ENCODE data around the gene ARID3A. TPM values are rescaled to one million over a fixed set of nuclear protein-coding genes. Genes with fewer than 3 reads are reported as not detected.
A peak's percentile ranks its signal among the peaks of the same experiment; 100 is the strongest.

Gene ARID3A
- total RNA-seq, 4 donors from 2014 or later = 1.3 to 22.0 (median 3.8) TPM

GRCh38 chr19:932648-933552 lies 7.1 kb downstream of the ARID3A start:
- H3K4me1 ChIP-seq = peaks cover 0 to 29% of the 10 kb centered on the region in 2 donors
- no peaks in the 10 kb centered on the region for H3K36me3 ChIP-seq
- TF ChIP-seq POLR2A (IDR thresholded peaks at IDR 0.05) = no peak
- TF ChIP-seq, protein P1, sequence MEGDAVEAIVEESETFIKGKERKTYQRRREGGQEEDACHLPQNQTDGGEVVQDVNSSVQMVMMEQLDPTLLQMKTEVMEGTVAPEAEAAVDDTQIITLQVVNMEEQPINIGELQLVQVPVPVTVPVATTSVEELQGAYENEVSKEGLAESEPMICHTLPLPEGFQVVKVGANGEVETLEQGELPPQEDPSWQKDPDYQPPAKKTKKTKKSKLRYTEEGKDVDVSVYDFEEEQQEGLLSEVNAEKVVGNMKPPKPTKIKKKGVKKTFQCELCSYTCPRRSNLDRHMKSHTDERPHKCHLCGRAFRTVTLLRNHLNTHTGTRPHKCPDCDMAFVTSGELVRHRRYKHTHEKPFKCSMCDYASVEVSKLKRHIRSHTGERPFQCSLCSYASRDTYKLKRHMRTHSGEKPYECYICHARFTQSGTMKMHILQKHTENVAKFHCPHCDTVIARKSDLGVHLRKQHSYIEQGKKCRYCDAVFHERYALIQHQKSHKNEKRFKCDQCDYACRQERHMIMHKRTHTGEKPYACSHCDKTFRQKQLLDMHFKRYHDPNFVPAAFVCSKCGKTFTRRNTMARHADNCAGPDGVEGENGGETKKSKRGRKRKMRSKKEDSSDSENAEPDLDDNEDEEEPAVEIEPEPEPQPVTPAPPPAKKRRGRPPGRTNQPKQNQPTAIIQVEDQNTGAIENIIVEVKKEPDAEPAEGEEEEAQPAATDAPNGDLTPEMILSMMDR (IDR thresholded peaks at IDR 0.05) = no peak
- peak overlapping the region; percentile 66 for H3K27ac ChIP-seq
- DNase-seq = peak; percentile 80 to 81
- H3K9me3 ChIP-seq = no peaks in the 10 kb centered on the region
- intact Hi-C loops (cut with DNase I; ENCODE audit: low total_unique reads) = no loop called here
- H3K4me3 ChIP-seq = no peak overlapping the region
- no peaks in the 10 kb centered on the region for H3K27me3 ChIP-seq

GRCh38 chr19:933553-933882 lies 7.7 kb downstream of the ARID3A start:
- TF ChIP-seq, protein P1 (IDR thresholded peaks at IDR 0.05) = no peak
- no peak for TF ChIP-seq POLR2A (IDR thresholded peaks at IDR 0.05)
- no peak for DNase-seq
- intact Hi-C loops (cut with DNase I; ENCODE audit: low total_unique reads) = no loop called here
- Histone ChIP-seq H3K4me3 (no peak overlapping the region), H3K9me3 (no peaks in the 10 kb centered on the region), H3K4me1 (peaks cover 0 to 29% of the 10 kb centered on the region in 2 donors), H3K27ac (peak overlapping the region; percentile 66), H3K36me3 (no peaks in the 10 kb centered on the region), H3K27me3 (no peaks in the 10 kb centered on the region)

- intact Hi-C loops (cut with DNase I; ENCODE audit: low total_unique reads) = no loop called here
- TF ChIP-seq POLR2A (IDR thresholded peaks at IDR 0.05) = no peak
- TF ChIP-seq, protein P1 (IDR thresholded peaks at IDR 0.05) = no peak
- no peak overlapping the region for H3K4me3 ChIP-seq
- H3K9me3 ChIP-seq = no peaks in the 10 kb centered on the region
- no peak for DNase-seq
- H3K27ac ChIP-seq = peak overlapping the region; percentile 66
- H3K27me3 ChIP-seq = no peaks in the 10 kb centered on the region
- peaks cover 0 to 29% of the 10 kb centered on the region in 2 donors for H3K4me1 ChIP-seq
- no peaks in the 10 kb centered on the region for H3K36me3 ChIP-seq
These were observed 8.5 kb downstream of the ARID3A start for GRCh38 chr19:934197-934840.

DNA sequence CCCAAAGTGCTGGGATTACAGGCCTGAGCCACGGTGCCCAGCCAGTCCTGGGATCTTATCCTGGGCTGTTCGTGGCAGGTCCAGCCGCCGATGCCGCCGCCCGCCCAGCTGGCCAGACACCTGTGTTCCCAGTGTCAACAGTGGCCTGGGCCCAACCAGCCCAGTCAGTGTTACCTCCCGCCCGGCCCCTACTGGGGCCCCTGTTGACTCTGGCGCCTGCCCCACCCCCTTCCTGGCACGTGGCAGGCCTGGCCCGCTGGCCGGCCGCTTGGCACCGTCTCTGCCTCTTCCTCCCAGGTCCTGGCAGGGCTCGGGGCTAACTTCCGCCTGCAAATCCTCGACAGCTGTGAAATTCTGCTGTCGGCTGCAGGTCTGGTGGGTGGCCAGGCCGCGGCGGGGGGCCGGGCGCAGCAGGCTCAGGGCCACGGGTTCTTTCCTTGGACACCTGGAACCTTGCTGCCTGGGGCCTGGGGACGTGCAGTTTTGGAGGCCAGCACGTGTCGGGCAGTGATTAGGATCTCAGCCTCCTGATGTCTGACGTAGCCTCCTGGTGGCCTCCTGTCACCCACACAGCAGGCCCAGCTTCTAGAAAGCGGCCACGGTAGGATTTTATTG lies 9.1 kb downstream of the ARID3A start:
- H3K27me3 ChIP-seq = no peaks in the 10 kb centered on the region
- peaks cover 0 to 29% of the 10 kb centered on the region in 2 donors for H3K4me1 ChIP-seq
- H3K9me3 ChIP-seq = no peaks in the 10 kb centered on the region
- H3K4me3 ChIP-seq = no peak overlapping the region
- intact Hi-C loops (cut with DNase I; ENCODE audit: low total_unique reads) = no loop called here
- no peaks in the 10 kb centered on the region for H3K36me3 ChIP-seq
- H3K27ac ChIP-seq = peak overlapping the region; percentile 66
- DNase-seq = peak; percentile 74 to 78
- no peak for TF ChIP-seq POLR2A (IDR thresholded peaks at IDR 0.05)
- TF ChIP-seq, protein P1 (IDR thresholded peaks at IDR 0.05) = no peak

DNA sequence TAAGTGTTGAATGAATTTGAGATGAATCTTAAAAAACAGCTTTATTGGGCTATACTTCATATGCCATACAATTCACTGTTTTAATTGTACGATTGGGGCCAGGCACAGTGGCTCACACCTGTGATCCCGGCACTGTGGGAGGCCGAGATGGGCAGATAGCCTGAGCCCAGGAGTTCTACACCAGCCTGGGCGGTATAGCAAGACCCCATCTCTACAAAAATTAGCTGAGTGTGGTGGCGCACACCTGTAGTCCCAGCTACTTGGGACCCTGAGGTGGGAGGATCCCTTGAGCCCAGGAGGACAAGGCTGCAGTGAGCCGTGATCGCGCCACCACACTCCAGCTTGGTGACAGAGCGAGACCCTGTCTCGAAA lies 10.3 kb downstream of the ARID3A start:
- TF ChIP-seq POLR2A (IDR thresholded peaks at IDR 0.05) = no peak
- TF ChIP-seq, protein P1 (IDR thresholded peaks at IDR 0.05) = no peak
- no peak overlapping the region for H3K4me3 ChIP-seq
- no peak for DNase-seq
- peaks cover 0 to 38% of the 10 kb centered on the region in 2 donors for H3K4me1 ChIP-seq
- no peaks in the 10 kb centered on the region for H3K36me3 ChIP-seq
- no peak overlapping the region for H3K27ac ChIP-seq
- no peaks in the 10 kb centered on the region for H3K9me3 ChIP-seq
- no peaks in the 10 kb centered on the region for H3K27me3 ChIP-seq
- intact Hi-C loops (cut with DNase I; ENCODE audit: low total_unique reads) = no loop called here

All from uterus (tissue), 4 donors.